IPS DF 19.7 (cell line): ENCODE results near the gene MAPK1.
"Not testable (repeated sequence)": the region's sequence is repeated elsewhere in the genome, so short reads cannot be mapped to it uniquely, and the experiment has no call there.

Experiments
- DNase-seq: peaks from one replicate; pipeline ENCODE4 v3.0.0-alpha.2; 2013; ENCODE audit warnings: low read depth, low spot score

Gene MAPK1

GRCh38 chr22:21725956-21726649, 141.3 kb downstream of the MAPK1 start:
- DNase-seq: no peak

- DNase-seq: not testable (repeated sequence)
These were observed 142.9 kb downstream of the MAPK1 start for GRCh38 chr22:21724496-21724895.

- not testable (repeated sequence) for DNase-seq
These were observed 146.1 kb downstream of the MAPK1 start for GRCh38 chr22:21721195-21721852.

GRCh38 chr22:21720191-21720859, 147.1 kb downstream of the MAPK1 start:
- not testable (repeated sequence) for DNase-seq

GRCh38 chr22:21719024-21719423, 148.4 kb downstream of the MAPK1 start:
- no peak for DNase-seq

GRCh38 chr22:21718499-21718898, 148.9 kb downstream of the MAPK1 start:
- DNase-seq: no peak

GRCh38 chr22:21716395-21717122, 150.9 kb downstream of the MAPK1 start:
- not testable (repeated sequence) for DNase-seq

- DNase-seq: no peak
These were observed 152.7 kb downstream of the MAPK1 start for GRCh38 chr22:21714786-21715185.

- DNase-seq: no peak
These were observed 153.2 kb downstream of the MAPK1 start for GRCh38 chr22:21714059-21714770.

- no peak for DNase-seq
These were observed 153.9 kb downstream of the MAPK1 start for GRCh38 chr22:21713428-21714058.

- DNase-seq: no peak
These were observed 154.6 kb downstream of the MAPK1 start for GRCh38 chr22:21712751-21713427.

- no peak for DNase-seq
These were observed 155.6 kb downstream of the MAPK1 start for GRCh38 chr22:21711851-21712250.

GRCh38 chr22:21710156-21710555, 157.3 kb downstream of the MAPK1 start:
- no peak for DNase-seq

- no peak for DNase-seq
These were observed 157.8 kb downstream of the MAPK1 start for GRCh38 chr22:21709688-21710087.

- DNase-seq: no peak
These were observed 158.5 kb downstream of the MAPK1 start for GRCh38 chr22:21708960-21709359.

- DNase-seq: no peak
These were observed 159.8 kb downstream of the MAPK1 start for GRCh38 chr22:21707677-21708076.
